ENCODE measurements around the gene YJU2.

DNA sequence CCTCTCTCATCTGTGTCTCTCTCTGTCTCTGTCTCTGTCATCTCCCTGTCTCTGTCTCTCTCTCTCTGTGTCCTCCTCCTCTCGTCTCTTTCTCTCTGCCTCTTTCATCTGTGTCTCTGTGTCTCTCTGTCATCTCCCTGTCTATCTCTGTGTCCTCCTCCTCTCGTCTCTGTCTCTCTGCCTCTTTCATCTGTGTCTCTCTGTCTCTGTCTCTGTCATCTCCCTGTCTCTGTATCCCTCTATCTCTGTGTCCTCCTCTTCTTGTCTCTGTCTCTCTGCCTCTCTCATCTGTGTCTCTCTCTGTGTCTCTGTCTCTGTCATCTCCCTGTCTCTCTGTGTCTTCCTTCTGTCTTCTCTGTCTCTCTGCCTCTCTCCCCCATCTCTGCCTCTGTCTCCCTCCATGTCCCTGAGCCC is 18.1 kb upstream of the YJU2 start:
- TF ChIP-seq, protein P1, sequence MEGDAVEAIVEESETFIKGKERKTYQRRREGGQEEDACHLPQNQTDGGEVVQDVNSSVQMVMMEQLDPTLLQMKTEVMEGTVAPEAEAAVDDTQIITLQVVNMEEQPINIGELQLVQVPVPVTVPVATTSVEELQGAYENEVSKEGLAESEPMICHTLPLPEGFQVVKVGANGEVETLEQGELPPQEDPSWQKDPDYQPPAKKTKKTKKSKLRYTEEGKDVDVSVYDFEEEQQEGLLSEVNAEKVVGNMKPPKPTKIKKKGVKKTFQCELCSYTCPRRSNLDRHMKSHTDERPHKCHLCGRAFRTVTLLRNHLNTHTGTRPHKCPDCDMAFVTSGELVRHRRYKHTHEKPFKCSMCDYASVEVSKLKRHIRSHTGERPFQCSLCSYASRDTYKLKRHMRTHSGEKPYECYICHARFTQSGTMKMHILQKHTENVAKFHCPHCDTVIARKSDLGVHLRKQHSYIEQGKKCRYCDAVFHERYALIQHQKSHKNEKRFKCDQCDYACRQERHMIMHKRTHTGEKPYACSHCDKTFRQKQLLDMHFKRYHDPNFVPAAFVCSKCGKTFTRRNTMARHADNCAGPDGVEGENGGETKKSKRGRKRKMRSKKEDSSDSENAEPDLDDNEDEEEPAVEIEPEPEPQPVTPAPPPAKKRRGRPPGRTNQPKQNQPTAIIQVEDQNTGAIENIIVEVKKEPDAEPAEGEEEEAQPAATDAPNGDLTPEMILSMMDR (IDR thresholded peaks at IDR 0.05) = no peak
- TF ChIP-seq POLR2A (IDR thresholded peaks at IDR 0.05) = no peak
- no peak for TF ChIP-seq EP300 (IDR thresholded peaks at IDR 0.05)

Data from tibial nerve (tissue), 4 donors.